SKM-1 (cell line): ENCODE results near the gene NFIL3.
"Not testable (repeated sequence)": the region's sequence is repeated elsewhere in the genome, so short reads cannot be mapped to it uniquely, and the experiment has no call there.

Source experiments
- DNase-seq: peaks from one replicate; lab custom pipeline; 2025; ENCODE audit not compliant: unreplicated experiment; lab: John Stamatoyannopoulos, UW

Gene NFIL3

DNA sequence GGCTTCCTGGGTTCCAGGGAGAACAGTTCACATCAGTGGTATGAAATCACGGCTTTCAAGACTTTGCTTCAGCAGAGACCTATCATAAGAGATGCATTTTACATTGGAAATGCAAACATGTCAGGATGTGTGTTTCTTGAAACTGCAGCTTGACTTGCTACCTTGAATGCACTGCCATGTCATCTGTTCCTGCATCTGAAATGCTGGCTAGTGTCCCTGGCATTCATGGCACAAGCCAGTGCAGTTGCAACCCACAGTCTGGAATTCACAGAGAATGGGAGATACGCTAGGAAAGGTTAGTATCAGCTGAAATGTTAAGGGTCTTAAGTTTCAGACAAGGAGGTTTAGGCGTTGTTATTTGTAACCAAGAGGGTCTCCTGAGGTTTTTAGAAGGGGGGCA, 24.7 kb downstream of the NFIL3 start:
- DNase-seq: no peak

DNA sequence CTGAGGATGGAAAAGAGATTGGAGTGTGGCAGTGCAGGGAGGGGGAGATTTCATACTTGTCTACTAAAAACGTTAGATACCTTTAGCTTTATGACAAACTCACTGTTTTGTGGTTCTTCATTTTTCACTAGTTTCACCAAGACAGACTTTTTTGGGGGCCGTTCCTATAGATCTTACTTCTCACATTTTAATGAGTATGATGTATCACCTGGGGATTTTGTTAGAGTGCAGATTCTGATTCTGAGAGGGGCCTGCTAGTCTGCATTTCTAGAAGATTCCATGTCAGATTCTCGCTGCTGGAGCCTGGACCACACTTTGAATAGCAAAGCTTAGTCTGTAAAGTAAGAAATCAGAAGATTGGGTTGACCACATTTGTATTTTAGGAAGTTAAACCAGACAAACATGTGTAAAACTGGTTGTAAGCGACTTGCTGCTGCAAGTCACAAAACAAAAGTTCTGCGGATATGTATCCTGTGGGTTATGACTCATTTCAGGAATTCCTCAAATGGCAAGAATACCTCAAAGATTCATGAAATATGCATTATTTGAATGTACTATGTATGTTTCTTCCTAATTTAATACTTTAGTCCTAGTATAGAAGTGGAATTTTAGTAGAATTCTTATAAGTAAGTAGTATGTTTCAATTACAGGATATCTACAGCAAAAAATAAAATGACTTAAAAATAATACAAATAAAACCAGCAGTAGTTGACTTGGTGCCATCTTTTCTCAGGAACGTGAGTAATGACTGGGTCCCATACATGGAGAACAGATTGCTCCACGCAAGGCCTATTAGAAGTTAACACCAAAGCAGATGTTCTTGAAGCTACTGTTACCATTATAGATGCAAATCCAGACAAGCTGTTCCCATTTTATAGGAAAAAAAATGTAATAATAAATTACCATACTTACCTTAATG, 27.8 kb downstream of the NFIL3 start:
- peak; percentile 4 for DNase-seq

DNA sequence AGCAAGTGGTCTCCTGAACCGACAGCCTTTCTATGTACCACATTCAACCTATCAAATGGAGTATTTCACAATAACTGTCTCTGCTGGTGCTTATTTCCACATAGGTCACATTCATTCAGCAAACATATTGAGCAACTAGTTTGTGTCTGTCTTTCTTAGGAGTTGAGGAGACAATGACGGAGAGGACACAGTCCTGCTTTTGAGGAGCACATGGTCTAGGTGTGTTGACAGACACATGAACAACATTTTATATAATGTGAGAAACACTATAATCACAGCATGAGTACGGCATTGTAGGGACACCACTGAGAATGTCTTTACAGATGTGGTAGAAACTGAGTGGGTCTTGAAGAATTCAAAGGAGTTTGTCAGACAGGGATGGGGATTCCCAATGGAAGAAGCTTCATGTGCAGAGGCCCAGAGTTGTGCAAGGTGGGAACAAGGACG, 28.5 kb downstream of the NFIL3 start:
- DNase-seq: peak; percentile 47

DNA sequence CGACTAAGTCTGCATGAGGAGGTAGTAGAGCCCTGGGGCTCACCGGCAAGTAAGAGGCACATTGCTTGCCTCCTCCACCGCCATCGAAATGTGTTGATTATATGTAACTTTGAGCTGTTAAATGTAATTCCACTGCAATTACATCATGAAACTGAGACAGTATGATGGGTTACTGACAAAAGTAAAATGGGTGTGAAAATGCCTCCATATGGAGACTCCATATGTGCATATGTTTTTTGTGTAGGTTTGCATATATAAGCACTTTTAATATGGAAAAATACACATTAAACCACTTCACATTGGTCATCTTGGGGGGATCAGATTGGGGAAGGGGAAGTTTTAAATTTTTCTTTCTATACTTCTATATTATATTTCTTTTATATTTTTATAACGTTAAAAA, 29.8 kb downstream of the NFIL3 start:
- DNase-seq: no peak

DNA sequence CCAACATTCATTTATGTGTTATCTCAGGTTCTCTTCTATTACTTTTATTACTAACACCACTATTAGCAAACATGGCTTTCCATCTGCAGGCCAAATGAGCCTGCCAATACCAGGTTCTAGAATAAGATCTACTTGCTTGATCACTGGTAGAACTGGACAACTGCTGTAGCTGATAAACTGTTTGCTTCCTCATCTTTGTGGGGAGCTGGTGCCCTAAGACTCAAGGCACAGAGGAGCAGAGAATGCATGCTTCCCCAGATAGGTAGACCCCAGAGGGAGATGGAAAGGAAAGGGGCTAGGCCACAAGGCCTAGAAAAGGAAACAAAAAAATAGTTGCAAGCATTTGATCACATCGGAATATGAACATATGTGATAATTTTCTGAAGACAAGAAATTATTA, 31.2 kb downstream of the NFIL3 start:
- no peak for DNase-seq

DNA sequence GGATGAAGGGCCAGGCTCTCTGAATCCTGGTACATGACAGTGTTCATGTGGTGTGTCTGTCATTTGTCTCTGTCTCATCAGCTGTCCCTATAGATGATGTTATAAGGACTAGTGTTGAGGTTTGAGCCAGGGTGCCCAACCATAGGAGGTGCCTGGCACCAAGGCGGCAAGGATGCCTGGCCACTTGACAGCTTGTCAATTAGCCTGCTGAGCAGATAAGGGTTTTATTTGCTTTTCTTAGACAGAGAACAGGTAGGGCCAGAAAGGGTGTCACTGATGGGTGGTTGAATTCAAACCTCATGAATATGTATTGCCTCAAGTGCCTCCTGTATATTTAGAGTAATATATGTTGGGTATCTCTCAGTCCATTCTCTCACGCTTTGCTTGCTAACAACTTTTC, 31.8 kb downstream of the NFIL3 start:
- DNase-seq: no peak

DNA sequence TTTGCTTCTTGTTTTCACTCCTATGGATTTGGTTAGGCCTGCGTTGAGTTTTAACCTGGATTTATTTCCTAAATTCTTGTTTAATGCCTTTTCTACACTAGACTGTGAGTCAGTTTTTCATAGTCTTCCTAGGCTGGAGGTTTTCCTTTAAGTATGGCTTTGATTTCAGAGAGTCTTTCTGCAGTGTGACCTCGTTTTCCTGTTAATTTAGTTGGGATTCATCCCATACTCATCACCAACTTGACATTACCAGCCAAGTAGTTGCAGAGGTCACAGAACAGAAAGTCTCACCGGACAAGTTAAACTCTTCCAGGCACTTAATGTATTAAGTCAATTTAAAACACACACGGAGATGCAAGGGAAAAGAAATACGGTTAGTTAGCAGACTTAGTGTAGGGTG, 32.2 kb downstream of the NFIL3 start:
- no peak for DNase-seq

DNA sequence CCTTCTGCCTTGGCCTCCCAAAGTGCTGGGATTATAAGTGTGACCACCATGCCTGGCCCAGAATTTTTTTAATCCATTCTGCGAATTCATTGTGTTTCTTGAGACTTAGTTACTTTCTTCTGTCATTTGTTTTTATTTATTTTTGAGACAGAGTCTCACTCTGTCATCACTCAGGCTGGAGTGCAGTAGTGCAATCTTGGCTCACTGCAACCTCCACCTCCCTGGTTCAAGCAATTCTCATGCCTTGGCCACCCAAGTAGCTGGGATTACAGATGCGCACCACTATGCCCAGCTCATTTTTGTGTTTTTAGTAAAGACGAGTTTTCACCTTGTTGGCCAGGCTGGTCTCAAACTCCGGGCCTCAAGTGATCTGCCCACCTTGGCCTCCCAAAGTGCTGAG, 33.9 kb downstream of the NFIL3 start:
- DNase-seq: not testable (repeated sequence)

DNA sequence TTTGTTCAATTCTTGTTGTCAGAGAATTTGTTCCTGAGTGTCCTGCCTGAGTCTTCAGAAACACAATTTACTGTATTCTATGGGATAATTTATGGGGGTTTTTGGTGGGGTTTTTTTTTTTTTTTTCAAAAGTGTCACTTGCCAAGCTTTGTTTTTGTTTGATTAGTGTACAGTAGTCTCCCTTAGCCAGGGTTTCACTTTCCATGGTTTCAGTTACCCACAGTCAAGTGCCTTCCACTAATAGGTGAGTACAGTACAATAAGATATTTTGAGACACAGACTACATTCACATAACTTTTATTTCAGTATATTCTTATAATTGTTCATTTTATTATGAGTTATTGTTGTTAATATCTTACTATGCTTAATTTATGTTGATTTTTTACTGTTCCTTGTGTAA, 36.9 kb downstream of the NFIL3 start:
- DNase-seq: no peak

DNA sequence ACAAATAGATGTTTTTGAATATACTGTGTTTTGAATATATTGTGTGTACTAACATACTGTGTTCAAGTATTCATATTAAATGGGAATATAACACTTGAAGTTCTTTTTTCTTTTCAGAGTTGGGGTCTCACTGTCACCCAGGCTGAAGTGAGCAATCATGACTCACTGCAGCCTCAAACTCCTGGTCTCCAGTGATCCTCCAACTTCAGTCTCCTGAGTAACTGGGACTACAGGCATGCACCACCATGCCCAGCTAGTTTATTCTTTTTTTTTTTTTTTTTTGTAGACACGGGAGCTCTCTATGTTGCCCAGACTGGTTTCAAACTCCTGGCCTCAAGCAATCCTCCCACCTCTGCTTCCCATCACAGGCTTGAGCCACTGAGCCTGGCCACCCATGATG, 38.7 kb downstream of the NFIL3 start:
- no peak for DNase-seq

DNA sequence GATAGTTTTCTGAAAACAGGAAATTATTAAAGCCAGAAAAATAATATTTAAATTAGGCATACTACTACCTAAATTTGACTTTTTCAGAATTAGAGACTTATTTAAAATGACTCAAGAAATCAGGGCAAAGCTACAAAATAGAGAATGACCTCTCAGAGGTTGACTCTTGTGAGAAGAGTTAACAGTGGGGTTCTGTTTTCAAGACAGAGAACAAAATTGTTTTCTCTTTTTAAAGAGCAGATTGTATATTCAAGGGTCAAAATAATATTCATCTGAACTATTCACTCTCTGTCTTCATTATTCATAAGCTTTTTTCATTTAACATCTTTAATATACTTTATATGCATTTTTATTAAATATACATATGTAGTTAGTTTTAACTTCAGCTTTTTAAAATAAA, 40.1 kb downstream of the NFIL3 start:
- no peak for DNase-seq

DNA sequence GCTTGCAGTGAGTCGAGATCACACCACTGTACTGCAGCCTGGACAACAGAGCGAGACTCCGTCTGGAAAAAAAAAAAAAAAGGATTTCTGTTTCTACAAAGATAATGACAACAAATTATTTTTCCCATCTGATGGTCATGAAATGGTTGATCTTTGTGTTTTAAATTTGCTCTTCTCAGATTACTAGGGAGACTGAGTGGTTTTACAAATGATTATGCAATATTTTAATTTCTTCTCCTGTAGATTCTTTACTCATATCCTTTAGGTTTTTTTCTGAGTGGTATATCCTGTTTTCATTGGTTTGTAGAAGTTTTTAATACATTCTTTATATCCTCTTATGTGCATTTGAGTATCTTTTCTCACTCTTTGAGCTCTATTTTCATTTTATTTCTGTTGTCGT, 41.3 kb downstream of the NFIL3 start:
- no peak for DNase-seq

DNA sequence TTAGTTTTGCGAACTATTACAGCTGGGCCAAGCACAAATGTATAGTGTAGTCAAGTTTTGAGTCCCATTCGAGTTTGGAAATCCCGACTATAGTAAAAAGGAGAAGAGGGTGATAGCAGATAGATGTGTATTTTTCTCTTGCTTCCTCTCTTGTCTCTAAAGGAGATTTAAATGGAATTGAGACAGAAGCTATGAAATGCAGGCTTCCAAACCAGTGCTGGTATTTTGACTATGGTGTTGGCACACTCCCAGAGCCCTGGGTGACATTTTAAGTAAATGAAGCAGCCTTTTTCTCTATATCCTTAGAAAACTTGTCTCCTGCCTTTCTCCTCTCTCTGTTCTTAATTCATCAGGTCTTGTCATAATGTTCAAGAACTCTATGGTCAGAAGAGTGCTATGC, 44.2 kb downstream of the NFIL3 start:
- no peak for DNase-seq

DNA sequence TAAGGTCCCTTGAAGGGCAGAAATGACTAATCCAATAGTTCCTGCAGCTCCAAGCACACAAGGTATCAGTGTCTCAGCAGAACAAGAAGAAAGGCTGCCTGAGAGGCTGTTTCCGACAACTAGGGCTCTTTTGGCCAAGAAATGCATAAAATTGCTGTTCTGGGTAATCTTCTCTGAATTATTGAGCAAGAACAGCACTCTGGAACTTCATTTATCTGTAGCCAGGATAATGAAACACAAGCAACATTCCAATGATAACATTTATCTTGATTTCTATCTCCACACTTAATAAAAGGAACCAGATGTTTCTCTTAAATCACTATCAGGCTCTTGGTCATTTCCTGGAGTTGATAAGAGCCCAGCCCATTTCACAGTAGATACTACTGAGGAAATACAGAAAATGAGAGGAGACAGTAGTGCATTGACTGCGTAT, 44.9 kb downstream of the NFIL3 start:
- no peak for DNase-seq

DNA sequence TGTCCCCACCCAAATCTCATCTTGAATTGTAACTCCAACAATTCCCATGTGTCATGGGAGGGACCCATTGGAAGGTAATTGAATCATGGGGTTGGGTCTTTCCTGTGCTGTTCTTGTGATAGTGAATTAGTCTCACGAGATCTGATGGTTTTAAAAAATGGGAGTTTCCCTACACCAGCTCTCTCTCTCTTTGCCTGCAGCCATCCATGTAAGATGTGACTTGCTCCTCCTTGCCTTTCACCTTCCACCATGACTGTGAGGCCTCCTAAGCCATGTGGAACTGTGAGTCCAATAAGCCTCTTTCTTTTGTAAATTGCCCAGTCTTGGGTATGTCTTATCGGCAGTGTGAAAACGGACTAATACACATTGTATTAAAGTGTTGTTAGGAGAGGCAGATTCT, 45.6 kb downstream of the NFIL3 start:
- DNase-seq: not testable (repeated sequence)

DNA sequence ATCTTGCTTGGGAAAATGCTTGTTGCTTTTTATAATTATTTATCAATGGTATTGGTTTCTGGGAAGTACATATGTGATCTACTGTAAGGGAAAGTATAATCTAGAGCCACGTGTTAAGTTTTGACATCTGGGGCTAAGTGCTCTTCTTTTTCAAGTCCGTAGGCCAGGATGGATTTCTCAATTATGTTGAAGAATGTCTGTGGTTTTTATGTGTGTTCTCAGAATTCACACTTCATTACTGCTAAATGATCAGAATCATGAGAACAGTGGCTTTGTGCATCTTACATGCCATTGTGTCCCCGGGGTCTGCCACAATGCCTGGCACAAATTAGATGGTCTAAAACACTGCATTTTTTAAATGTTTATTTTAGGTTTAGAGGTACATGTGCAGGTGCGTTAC, 47.4 kb downstream of the NFIL3 start:
- no peak for DNase-seq

DNA sequence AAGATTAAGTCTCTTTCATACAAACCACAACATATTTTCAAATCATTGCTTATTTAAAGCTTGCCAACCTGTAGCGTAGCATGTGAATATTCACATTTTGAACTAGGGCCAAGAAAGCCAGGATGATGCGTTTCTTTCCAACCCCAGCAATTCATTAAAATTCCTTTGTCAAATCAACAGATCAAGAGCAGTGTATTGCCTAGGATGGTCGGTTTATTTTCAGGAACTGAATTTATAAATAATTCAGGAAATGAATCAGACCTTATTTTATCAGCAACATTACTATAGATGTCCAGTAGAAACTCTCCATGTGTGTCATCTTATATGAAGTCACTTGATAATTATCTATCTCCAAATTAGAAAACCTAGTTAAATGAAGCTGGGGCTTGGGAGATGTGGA, 48.7 kb downstream of the NFIL3 start:
- no peak for DNase-seq

DNA sequence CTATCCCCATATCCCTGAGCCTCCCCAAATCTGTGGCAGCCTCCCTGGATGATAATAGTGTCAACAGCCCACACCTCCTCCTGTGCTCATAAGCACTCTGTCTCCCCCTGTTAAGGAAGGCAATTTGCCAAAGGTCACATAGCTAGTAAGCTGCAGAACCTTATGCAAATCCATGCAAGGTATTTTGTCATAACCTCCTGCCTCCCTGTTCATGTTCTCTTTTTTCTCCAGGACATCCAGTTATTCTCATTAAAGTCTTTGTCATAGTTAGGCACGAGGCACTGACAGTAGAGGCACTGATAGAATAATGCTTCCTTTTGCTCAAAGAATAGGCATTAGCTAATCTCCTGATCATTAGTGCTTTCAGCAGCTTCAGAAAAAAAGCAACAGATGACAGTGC, 51.7 kb downstream of the NFIL3 start:
- DNase-seq: no peak

DNA sequence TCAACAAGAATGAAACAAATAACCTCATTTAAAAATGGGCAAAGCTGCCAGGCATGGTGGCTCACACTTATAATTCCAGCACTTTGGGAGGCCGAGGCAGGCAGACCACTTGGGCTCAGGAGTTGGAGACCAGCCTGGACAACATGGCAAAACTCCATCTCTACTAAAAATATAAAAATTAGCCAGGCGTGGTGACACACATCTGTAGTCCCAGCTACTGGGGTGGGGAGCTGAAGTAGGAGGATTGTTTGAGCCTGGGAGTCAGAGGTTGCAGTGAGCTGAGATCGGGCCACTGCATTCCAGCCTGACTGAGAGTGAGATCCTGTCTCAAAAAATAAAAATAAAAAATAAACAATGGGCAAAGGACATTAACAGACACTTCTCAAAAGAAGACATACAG, 53.6 kb downstream of the NFIL3 start:
- not testable (repeated sequence) for DNase-seq

DNA sequence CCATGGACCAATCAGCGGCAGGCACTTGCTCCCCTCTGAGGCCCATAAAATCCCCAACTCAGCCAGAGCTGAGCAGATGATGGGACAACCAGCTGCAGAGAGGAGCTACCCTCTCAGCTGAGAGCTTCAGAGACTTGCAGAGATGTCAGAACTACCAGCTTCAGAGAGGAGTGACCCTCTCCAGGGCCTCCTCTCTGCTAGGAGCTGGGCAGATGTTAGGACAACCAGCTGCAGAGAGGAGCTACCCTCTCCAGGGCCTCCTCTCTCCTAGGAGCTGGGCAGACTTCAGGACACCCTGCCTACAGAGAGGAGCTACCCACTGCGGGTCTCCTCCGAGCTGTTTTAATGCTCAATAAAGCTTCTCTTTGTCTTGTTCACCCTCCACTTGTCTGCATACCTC, 58.9 kb downstream of the NFIL3 start:
- no peak for DNase-seq

DNA sequence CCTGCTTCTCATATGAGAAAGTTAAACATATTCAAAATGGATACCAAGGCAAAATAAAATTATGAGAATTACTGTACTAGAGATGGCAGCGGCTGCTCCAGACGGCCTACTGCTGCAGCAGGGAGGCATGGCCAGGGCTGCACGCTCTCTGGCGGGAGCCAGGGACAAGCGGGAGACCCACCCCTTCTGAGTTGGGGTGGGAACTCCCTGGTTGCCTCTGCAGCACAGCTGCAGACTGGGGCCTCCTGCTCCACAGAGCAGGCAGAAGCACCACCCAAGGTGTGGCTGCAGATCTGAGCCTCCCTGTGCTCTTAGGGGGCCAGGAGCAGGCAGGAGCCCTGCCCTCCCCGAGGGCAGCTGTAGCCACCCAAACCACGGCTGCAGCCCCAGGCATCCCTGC, 59.6 kb downstream of the NFIL3 start:
- no peak for DNase-seq

DNA sequence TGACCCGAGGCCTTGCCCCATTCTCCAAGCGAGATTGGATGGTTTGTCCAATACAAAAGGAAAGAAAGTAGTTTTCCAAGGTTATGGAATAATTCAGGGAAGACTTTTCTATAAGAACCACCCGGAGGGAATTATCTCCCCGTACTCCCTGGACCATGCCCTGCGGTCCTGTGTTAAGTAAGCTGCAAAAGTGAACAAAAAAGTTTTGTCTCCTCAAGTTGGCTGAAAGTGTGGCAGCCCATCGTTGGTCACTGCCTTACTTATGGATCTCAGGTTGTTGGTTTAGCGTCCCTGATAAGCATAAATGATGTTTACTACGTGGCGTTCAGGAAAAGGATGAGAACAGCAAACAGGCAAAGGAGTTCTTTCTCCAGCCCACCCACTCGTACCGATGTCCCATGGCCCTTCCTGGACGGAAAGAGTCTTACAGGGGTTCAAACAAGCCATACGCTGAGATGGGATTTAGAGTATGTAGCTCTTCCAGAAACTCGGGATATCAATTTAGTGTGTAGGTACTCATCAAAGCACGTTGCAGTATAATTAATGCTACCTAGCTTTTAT, 61.5 kb downstream of the NFIL3 start:
- DNase-seq: no peak
